Mucosa of stomach (tissue), 1 donor: ENCODE data around the gene AUTS2.

Experiments used
- H3K27me3 ChIP-seq: one replicate; pipeline ENCODE4 v1.7.0; 2013; ENCODE audit warnings: mild to moderate bottlenecking, low read length; ENCODE audit not compliant: control insufficient read depth, insufficient read depth
- H3K36me3 ChIP-seq: one replicate; pipeline ENCODE4 v1.7.0; 2013; ENCODE audit warnings: low read length; ENCODE audit not compliant: control insufficient read depth, insufficient read depth
- H3K4me1 ChIP-seq: one replicate; pipeline ENCODE4 v1.7.0; 2013; ENCODE audit warnings: mild to moderate bottlenecking, low read length; ENCODE audit not compliant: control insufficient read depth, insufficient read depth
- H3K4me3 ChIP-seq: one replicate; pipeline ENCODE4 v1.7.0; 2013; ENCODE audit warnings: low read length
- H3K9ac ChIP-seq: one replicate; pipeline ENCODE4 v1.7.0; 2013; ENCODE audit warnings: mild to moderate bottlenecking, low read length, moderate library complexity
- H3K9me3 ChIP-seq: one replicate; pipeline ENCODE4 v1.7.0; 2013; ENCODE audit warnings: mild to moderate bottlenecking, low read length, moderate library complexity; ENCODE audit not compliant: control insufficient read depth
- donor health status: Pancreatic carcinoma.

AUTS2 gene

GRCh38 chr7:69728304-69728703 lies 130.0 kb downstream of the AUTS2 start:
- Histone ChIP-seq H3K4me3 (no peak overlapping the region), H3K9me3 (no peaks in the 10 kb centered on the region), H3K36me3 (no peaks in the 10 kb centered on the region), H3K27me3 (peaks cover 2% of the 10 kb centered on the region), H3K4me1 (peaks cover 23% of the 10 kb centered on the region), H3K9ac (no peak overlapping the region)

DNA sequence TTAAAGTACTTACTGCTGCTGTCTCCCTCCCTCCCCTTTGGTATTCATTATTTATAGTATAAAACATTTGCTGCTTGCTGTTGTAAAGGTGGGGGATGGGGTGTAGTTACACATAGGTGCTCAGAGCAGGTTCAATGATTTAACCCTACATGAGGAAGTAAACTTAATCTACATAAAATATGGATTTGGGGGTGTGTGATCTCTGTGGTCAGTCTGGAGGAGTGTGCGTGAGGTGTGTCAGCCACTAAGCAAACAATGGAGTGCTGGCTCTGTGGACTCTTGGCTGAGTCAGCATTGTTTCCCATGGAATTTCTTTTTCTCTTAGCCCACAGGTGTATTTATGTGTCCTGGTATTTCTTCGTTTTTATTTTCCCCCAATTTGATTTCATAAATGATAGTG lies 133.9 kb downstream of the AUTS2 start:
- Histone ChIP-seq H3K27me3 (peaks cover 25% of the 10 kb centered on the region), H3K36me3 (no peaks in the 10 kb centered on the region), H3K4me3 (no peak overlapping the region), H3K9me3 (no peaks in the 10 kb centered on the region), H3K9ac (no peak overlapping the region), H3K4me1 (peaks cover 23% of the 10 kb centered on the region)

DNA sequence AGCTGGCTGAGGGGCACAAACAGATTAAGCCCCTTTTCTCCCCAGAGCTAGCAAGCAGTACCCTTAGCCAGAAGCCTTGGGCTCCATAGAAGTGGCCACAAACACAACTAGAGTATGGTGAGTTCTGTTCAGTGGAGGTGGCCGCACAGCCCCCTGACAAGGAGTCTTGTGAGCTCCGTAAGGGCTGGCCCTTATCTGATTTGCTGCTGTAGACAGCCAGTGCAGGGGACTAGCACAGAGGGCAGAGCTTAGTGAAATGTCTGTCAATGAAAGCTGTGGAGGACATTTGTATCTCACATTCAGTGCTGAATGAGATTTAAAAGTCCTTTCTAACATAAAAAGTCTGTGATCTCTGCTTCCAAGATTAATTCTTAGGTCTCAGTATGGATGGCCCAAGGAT lies 137.3 kb downstream of the AUTS2 start:
- H3K36me3 ChIP-seq: no peaks in the 10 kb centered on the region
- H3K9me3 ChIP-seq: no peaks in the 10 kb centered on the region
- no peak overlapping the region for H3K4me3 ChIP-seq
- H3K27me3 ChIP-seq: peaks cover 33% of the 10 kb centered on the region
- no peak overlapping the region for H3K9ac ChIP-seq
- peaks cover 21% of the 10 kb centered on the region for H3K4me1 ChIP-seq

GRCh38 chr7:69736126-69736810 lies 138.0 kb downstream of the AUTS2 start:
- Histone ChIP-seq H3K27me3 (peaks cover 33% of the 10 kb centered on the region), H3K4me1 (peaks cover 14% of the 10 kb centered on the region), H3K9ac (no peak overlapping the region), H3K9me3 (no peaks in the 10 kb centered on the region), H3K4me3 (no peak overlapping the region), H3K36me3 (no peaks in the 10 kb centered on the region)

DNA sequence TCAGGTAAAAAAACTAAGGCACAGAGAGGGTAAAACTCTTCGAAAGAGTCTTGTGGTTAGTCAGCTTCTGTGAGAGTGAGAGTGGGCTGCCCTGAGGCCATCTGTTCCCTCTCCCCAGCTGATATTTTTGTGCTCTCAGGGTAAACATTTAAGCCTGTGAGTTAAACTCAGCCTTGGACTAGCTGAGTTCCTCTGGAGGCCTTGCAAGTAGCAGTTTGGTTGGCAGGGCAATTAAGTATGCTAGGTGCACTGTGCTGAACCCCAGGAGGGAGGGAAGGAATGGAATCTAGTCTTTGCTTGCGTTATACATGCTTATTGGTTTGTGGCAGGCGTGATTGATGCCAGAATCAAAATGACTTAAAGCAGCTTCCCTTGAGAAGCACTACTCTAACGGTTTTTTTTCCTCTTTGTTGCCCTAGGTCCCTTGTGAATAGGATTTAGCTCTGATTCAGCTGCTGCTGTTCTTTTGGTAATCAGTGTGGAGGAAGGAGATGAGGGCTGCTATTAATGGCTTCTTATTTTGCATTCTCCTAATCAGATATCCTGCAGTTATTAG lies 140.2 kb downstream of the AUTS2 start:
- Histone ChIP-seq H3K36me3 (no peaks in the 10 kb centered on the region), H3K9me3 (no peaks in the 10 kb centered on the region), H3K4me3 (no peak overlapping the region), H3K27me3 (peaks cover 29% of the 10 kb centered on the region), H3K4me1 (no peaks in the 10 kb centered on the region), H3K9ac (no peak overlapping the region)

DNA sequence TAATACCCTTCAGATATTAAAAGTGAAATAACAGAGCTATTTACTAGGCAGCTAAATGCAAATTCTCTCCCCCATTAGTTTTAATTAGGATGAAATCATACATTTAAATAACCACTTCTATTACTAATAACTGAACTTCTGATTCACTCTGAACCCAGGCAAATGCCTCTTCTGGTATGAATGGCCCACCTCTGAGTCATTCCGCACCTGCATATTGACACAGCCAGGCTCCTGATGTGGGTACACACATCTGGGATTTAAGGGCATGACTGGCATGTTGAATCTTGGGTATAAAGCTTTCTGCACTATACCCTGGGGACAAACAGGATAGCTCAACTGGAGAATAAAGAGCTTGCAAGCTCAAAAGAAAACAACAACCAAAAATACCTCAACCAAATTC lies 140.9 kb downstream of the AUTS2 start:
- Histone ChIP-seq H3K9ac (no peak overlapping the region), H3K4me1 (no peaks in the 10 kb centered on the region), H3K9me3 (no peaks in the 10 kb centered on the region), H3K4me3 (no peak overlapping the region), H3K36me3 (no peaks in the 10 kb centered on the region), H3K27me3 (peaks cover 22% of the 10 kb centered on the region)

GRCh38 chr7:69739931-69740431 lies 141.7 kb downstream of the AUTS2 start:
- Histone ChIP-seq H3K27me3 (peaks cover 21% of the 10 kb centered on the region), H3K9me3 (no peaks in the 10 kb centered on the region), H3K9ac (no peak overlapping the region), H3K4me3 (no peak overlapping the region), H3K4me1 (no peaks in the 10 kb centered on the region), H3K36me3 (no peaks in the 10 kb centered on the region)

- H3K9ac ChIP-seq: no peak overlapping the region
- H3K4me1 ChIP-seq: no peaks in the 10 kb centered on the region
- H3K4me3 ChIP-seq: no peak overlapping the region
- H3K36me3 ChIP-seq: no peaks in the 10 kb centered on the region
- H3K27me3 ChIP-seq: peaks cover 8% of the 10 kb centered on the region
- H3K9me3 ChIP-seq: no peaks in the 10 kb centered on the region
Observed at GRCh38 chr7:69742237-69742636, 144.0 kb downstream of the AUTS2 start.

DNA sequence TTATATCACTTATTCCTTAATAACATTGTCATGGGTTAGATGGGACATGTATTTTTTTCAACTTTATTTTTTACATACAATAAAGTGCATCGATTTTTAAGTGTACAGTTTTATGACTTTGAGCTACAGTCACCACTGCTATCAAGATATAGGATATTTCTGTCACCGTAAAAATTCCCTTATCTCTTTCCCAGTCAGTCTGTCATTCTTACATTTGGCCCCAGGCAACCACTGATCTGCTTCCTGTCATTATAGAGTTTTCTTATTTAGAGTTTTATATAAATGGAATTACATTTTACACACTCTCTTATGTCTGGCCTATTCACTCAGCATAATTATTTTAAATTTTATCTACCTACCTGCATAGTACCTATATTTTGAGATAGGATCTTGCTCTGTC lies 145.2 kb downstream of the AUTS2 start:
- Histone ChIP-seq H3K4me1 (no peaks in the 10 kb centered on the region), H3K36me3 (no peaks in the 10 kb centered on the region), H3K27me3 (peaks cover 2% of the 10 kb centered on the region), H3K4me3 (no peak overlapping the region), H3K9ac (no peak overlapping the region), H3K9me3 (no peaks in the 10 kb centered on the region)

- Histone ChIP-seq H3K9ac (no peak overlapping the region), H3K27me3 (no peaks in the 10 kb centered on the region), H3K9me3 (no peaks in the 10 kb centered on the region), H3K4me1 (no peaks in the 10 kb centered on the region), H3K36me3 (no peaks in the 10 kb centered on the region), H3K4me3 (no peak overlapping the region)
Observed at GRCh38 chr7:69744026-69744425, 145.8 kb downstream of the AUTS2 start.

DNA sequence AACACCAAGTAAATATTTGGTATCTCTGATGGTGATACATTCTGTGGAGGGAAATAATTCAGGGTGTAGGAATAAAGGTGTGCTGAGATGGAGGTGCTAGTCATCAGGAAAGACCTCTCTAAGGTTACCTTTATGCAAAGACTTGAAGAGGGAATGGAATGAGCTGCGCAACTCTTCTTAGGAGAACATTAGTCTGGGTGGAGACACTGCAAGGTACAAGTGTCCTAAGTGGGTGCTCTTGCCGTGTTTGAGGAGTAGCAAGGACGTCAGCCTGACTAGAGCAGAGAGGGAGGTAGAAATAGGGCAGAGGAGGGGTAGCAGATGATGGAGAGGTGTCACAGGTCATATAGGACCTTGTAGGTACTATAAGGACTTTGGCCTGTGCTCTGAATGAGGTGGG lies 148.1 kb downstream of the AUTS2 start:
- Histone ChIP-seq H3K36me3 (no peaks in the 10 kb centered on the region), H3K27me3 (no peaks in the 10 kb centered on the region), H3K4me3 (no peak overlapping the region), H3K9me3 (no peaks in the 10 kb centered on the region), H3K9ac (no peak overlapping the region), H3K4me1 (no peaks in the 10 kb centered on the region)

GRCh38 chr7:69747144-69747543 lies 148.9 kb downstream of the AUTS2 start:
- Histone ChIP-seq H3K36me3 (no peaks in the 10 kb centered on the region), H3K9me3 (no peaks in the 10 kb centered on the region), H3K4me3 (no peak overlapping the region), H3K4me1 (no peaks in the 10 kb centered on the region), H3K9ac (no peak overlapping the region), H3K27me3 (peaks cover 2% of the 10 kb centered on the region)
